IMR-90 (cell line): ENCODE results near the gene SAMD11. TPM values are rescaled to one million over a fixed set of nuclear protein-coding genes. Genes with fewer than 3 reads are reported as not detected.

Source experiments
- ATAC-seq: fragments of 200-7000 bp; cut with Tn5 transposase; 2 replicates; pipeline ENCODE4 v1.9.1; 2020; ENCODE audit warnings: low read depth, mild to moderate bottlenecking, moderate library complexity
- BruUV-seq: library from RNA; stranded (reverse); fragments of 400-500 nt; replicated peaks from 2 replicates; lab custom pipeline; 2021; lab: Mats Ljungman, UMichigan
- CTCF ChIA-PET: fragments of 300-600 bp; formaldehyde crosslinking; extraction: SDS; loops from one replicate; lab custom pipeline; 2021; ENCODE audit warnings: antibody characterized with exemption; lab: Yijun Ruan, JAX
- POLR2A ChIA-PET: fragments of 300-600 bp; sonication (Branson Sonifier 250); formaldehyde crosslinking; loops from one replicate; lab custom pipeline; 2022; ENCODE audit warnings: antibody characterized with exemption; ENCODE audit not compliant: unreplicated experiment; lab: Charles Lee
- DNase-seq: peaks from one replicate; pipeline ENCODE4 v3.0.0; 2013
- H2AFZ ChIP-seq: replicated peaks from 2 replicates; pipeline ENCODE3; 2013; ENCODE audit warnings: low read length, mild to moderate bottlenecking; ENCODE audit not compliant: poor library complexity
- H2AK5ac ChIP-seq: 2 replicates; pipeline ENCODE4 v1.6.1; 2013; ENCODE audit warnings: low read depth, low read length, inconsistent platforms
- H2AK9ac ChIP-seq: replicated peaks from 2 replicates; pipeline ENCODE3; 2013; ENCODE audit warnings: mild to moderate bottlenecking, low read depth, low read length, moderate library complexity; ENCODE audit not compliant: poor library complexity
- H2BK120ac ChIP-seq: 2 replicates; pipeline ENCODE4 v1.6.1; 2013; ENCODE audit warnings: low read depth, low read length, inconsistent platforms
- H2BK15ac ChIP-seq: 3 replicates; pipeline ENCODE4 v1.6.1; 2013; ENCODE audit warnings: low read depth, low read length, inconsistent platforms
- H2BK20ac ChIP-seq: 2 replicates; pipeline ENCODE4 v1.6.1; 2013; ENCODE audit warnings: low read depth, mild to moderate bottlenecking, inconsistent platforms, low read length, moderate library complexity
- H2BK5ac ChIP-seq: 2 replicates; pipeline ENCODE4 v1.6.1; 2013; ENCODE audit warnings: mild to moderate bottlenecking, low read depth, low read length, inconsistent platforms; ENCODE audit not compliant: poor library complexity, severe bottlenecking
- H3K14ac ChIP-seq: replicated peaks from 2 replicates; pipeline ENCODE4 v1.6.1; 2013; ENCODE audit warnings: low read depth, low read length, inconsistent platforms
- H3K18ac ChIP-seq: 2 replicates; pipeline ENCODE4 v1.6.1; 2013; ENCODE audit warnings: low read depth, low read length, control low read depth
- H3K23ac ChIP-seq: 2 replicates; pipeline ENCODE4 v1.6.1; 2013; ENCODE audit warnings: low read depth, low read length, inconsistent platforms
- H3K27ac ChIP-seq: 2 replicates; pipeline ENCODE4 v1.5.1; 2013; ENCODE audit warnings: mild to moderate bottlenecking, control low read depth, low read length; ENCODE audit not compliant: insufficient read depth
- H3K27me3 ChIP-seq: 2 replicates; pipeline ENCODE4 v1.6.1; 2013; ENCODE audit warnings: low read length; ENCODE audit not compliant: control insufficient read depth, insufficient read depth
- H3K36me3 ChIP-seq: 2 replicates; pipeline ENCODE4 v1.6.1; 2013; ENCODE audit warnings: low read length, mixed read lengths; ENCODE audit not compliant: control insufficient read depth, insufficient read depth
- H3K4ac ChIP-seq: 2 replicates; pipeline ENCODE4 v1.6.1; 2013; ENCODE audit warnings: low read depth, low read length, inconsistent platforms
- H3K4me1 ChIP-seq: 2 replicates; pipeline ENCODE4 v1.6.1; 2013; ENCODE audit warnings: low read length, mixed read lengths; ENCODE audit not compliant: control insufficient read depth, insufficient read depth
- H3K4me2 ChIP-seq: 2 replicates; pipeline ENCODE4 v1.6.1; 2013; ENCODE audit warnings: low read depth, mild to moderate bottlenecking, control low read depth, low read length, moderate library complexity
- H3K4me3 ChIP-seq: 2 replicates; pipeline ENCODE4 v1.5.1; 2013; ENCODE audit warnings: low read depth, mild to moderate bottlenecking, control low read depth, low read length, moderate library complexity; ENCODE audit not compliant: insufficient read depth
- H3K56ac ChIP-seq: 2 replicates; pipeline ENCODE4 v1.6.1; 2013; ENCODE audit warnings: low read length, inconsistent platforms; ENCODE audit not compliant: insufficient read depth; ENCODE audit errors: extremely low read depth
- H3K79me1 ChIP-seq, 2 experiments: 2 replicates each; pipeline ENCODE4 v1.6.1; 2013; ENCODE audit warnings: low read length in 2 of 2, inconsistent platforms in 1 of 2, low read depth in 1 of 2
- H3K9ac ChIP-seq: 2 replicates; pipeline ENCODE4 v1.6.1; 2013; ENCODE audit warnings: low read depth, low read length, control low read depth
- H3K9me1 ChIP-seq: 2 replicates; pipeline ENCODE4 v1.6.1; 2013; ENCODE audit warnings: low read length, inconsistent platforms; ENCODE audit not compliant: insufficient read depth
- H3K9me3 ChIP-seq: 2 replicates; pipeline ENCODE4 v1.6.1; 2013; ENCODE audit warnings: low read length; ENCODE audit not compliant: control insufficient read depth, insufficient read depth
- H4K20me1 ChIP-seq: 2 replicates; pipeline ENCODE4 v1.6.1; 2013; ENCODE audit warnings: low read length, inconsistent platforms; ENCODE audit not compliant: insufficient read depth
- H4K5ac ChIP-seq: 2 replicates; pipeline ENCODE4 v1.6.1; 2013; ENCODE audit warnings: mild to moderate bottlenecking, low read depth, low read length, control low read depth
- H4K8ac ChIP-seq, 2 experiments: 2 replicates each; pipeline ENCODE4 v1.6.1; 2013; ENCODE audit warnings: low read depth in 2 of 2, low read length in 2 of 2, control low read depth in 1 of 2, inconsistent platforms in 1 of 2
- H4K91ac ChIP-seq: 2 replicates; pipeline ENCODE4 v1.6.1; 2013; ENCODE audit warnings: low read depth, low read length, inconsistent platforms; ENCODE audit not compliant: insufficient read depth
- BHLHE40 ChIP-seq: fragments of 150-350 bp; IDR thresholded peaks from 2 replicates; pipeline ENCODE4 v1.6.1; 2016; ENCODE audit warnings: mild to moderate bottlenecking, low read depth, low read length
- MAFK ChIP-seq: IDR thresholded peaks from 2 replicates; pipeline ENCODE4 v1.6.1; 2012; ENCODE audit warnings: low read depth, low read length, improper control_type of control experiment
- MAZ ChIP-seq: IDR thresholded peaks from 2 replicates; pipeline ENCODE4 v1.6.1; 2012; ENCODE audit warnings: low read depth, mild to moderate bottlenecking, low read length, improper control_type of control experiment, moderate library complexity, borderline replicate concordance
- RFX5 ChIP-seq: IDR thresholded peaks from 2 replicates; pipeline ENCODE4 v1.8.0; 2012; ENCODE audit warnings: low read depth, mild to moderate bottlenecking, low read length, moderate library complexity
- SMC3 ChIP-seq: fragments of 150-350 bp; IDR thresholded peaks from 2 replicates; pipeline ENCODE4 v1.6.1; 2016; ENCODE audit warnings: low read depth, mild to moderate bottlenecking, antibody characterized with exemption, low read length, moderate library complexity
- WGBS, 2 experiments: methylation state at CpG; one replicate each; pipeline versions ENCODE4 v1.1.5 to v1.1.7; 2013; ENCODE audit warnings: missing lambda C conversion rate in 2 of 2; ENCODE audit not compliant: insufficient read length in 1 of 2; ENCODE audit errors: extremely low coverage in 2 of 2; 5-methylcytosine and 5-hydroxymethylcytosine counted together
- dilution Hi-C: fragments of 300-500 bp; cut with HindIII; formaldehyde crosslinking; loops from one replicate; pipeline ENCODE4 v1.14.3; 2018; ENCODE audit warnings: low sequenced_read_pairs; ENCODE audit not compliant: unreplicated experiment
- in situ Hi-C: fragments of 300-500 bp; cut with MboI; formaldehyde crosslinking; loops from 3 replicates; pipeline ENCODE4 v1.14.3; 2019; ENCODE audit warnings: low sequenced_read_pairs, inconsistent platforms, mixed read lengths
- intact Hi-C: fragments of 100-400 bp; cut with micrococcal nuclease; formaldehyde crosslinking; loops from 2 replicates; pipeline ENCODE4 v1.10.0; 2022
- polyA plus RNA-seq, 3 experiments: library from polyadenylated mRNA; depleted of rRNA; stranded (reverse); fragments of >200 nt; gene quantifications; 2 replicates each; pipeline ENCODE4 v1.2.3, GENCODE V29; 2012; ENCODE audit warnings: low replicate concordance in 1 of 3
- total RNA-seq: library from RNA; depleted of rRNA; stranded (reverse); fragments of >200 nt; gene quantifications from 2 replicates; pipeline ENCODE4 v1.2.3, GENCODE V29; 2012
- TF ChIP-seq, protein P1 (sequence below): fragments of 150-350 bp; IDR thresholded peaks from 2 replicates; pipeline ENCODE4 v1.6.1; 2016; ENCODE audit warnings: low read depth, mild to moderate bottlenecking, low read length, moderate library complexity, borderline replicate concordance
- TF ChIP-seq, protein P2 (sequence below): fragments of 150-350 bp; IDR thresholded peaks from 2 replicates; pipeline ENCODE4 v1.6.1; 2017; ENCODE audit warnings: mild to moderate bottlenecking, antibody characterized with exemption, low read length, low read depth

SAMD11 gene
- total and polyA plus RNA-seq, 2 of the 4 experiments (the other 2 are of a cell fraction) = 5.9 to 22.9 TPM

DNA sequence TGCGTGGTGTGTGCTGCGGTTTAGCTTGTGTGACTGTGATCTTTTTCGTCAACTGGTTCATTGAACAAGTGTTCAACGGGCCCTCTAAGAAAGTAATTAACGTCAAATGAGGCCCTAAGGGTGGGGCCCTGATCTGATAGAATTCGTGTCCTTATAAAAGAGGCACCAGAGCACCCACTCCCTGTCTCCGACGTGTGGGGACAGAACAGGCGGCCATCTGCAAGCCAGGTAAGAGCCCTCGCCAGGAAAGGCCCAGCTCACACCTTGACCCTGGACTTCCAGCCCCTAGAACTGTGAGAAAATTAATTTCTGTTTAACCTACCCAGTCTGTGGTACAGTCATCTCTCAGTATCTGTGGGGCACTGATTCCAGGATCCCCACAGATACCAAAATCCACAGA lies 20.4 kb upstream of the SAMD11 start:
- Histone ChIP-seq H3K56ac (no peak overlapping the region), H3K79me1 (peaks cover 0 to 7% of the 10 kb centered on the region in 2 experiments; a peak in 1 of 4 replicates), H2AK9ac (no peak overlapping the region), H3K27me3 (peaks cover 11% of the 10 kb centered on the region), H3K9ac (no peak overlapping the region), H3K36me3 (no peaks in the 10 kb centered on the region), H4K91ac (no peak overlapping the region), H3K18ac (no peak overlapping the region), H3K23ac (no peak overlapping the region), H4K5ac (no peak overlapping the region), H3K9me3 (no peaks in the 10 kb centered on the region), H3K4me1 (peaks cover 17% of the 10 kb centered on the region), H4K20me1 (no peaks in the 10 kb centered on the region), H2AK5ac (0 out of 2 replicates have a peak overlapping the region, but pooled peaks have one; percentile 10), H2BK15ac (no peak overlapping the region), H2BK120ac (no peak overlapping the region), H2AFZ (no peak overlapping the region), H4K8ac (no peak overlapping the region), H3K4me2 (no peak overlapping the region), H2BK20ac (no peak overlapping the region), H3K4me3 (no peak overlapping the region), H3K27ac (no peak overlapping the region), H2BK5ac (no peak overlapping the region), H3K14ac (no peak overlapping the region), H3K4ac (no peak overlapping the region), H3K9me1 (no peaks in the 10 kb centered on the region)
- ChIA-PET POLR2A (no interaction called here), CTCF (no interaction called here)
- dilution Hi-C loops (no loop called here), in situ Hi-C loops (no loop called here), intact Hi-C loops (loop anchor here (5.0 kb wide), 1 partner anchor 74 kb away; no protein-coding TSS in a partner anchor)
- WGBS, 2 experiments = 100% methylated on average over 1 of the region's 10 CpGs; no CpG with 5 or more reads in 1 of the 2 experiments
- TF ChIP-seq BHLHE40 (no peak), MAZ (no peak), RFX5 (no peak), SMC3 (no peak), MAFK (no peak)
- TF ChIP-seq, protein P1, sequence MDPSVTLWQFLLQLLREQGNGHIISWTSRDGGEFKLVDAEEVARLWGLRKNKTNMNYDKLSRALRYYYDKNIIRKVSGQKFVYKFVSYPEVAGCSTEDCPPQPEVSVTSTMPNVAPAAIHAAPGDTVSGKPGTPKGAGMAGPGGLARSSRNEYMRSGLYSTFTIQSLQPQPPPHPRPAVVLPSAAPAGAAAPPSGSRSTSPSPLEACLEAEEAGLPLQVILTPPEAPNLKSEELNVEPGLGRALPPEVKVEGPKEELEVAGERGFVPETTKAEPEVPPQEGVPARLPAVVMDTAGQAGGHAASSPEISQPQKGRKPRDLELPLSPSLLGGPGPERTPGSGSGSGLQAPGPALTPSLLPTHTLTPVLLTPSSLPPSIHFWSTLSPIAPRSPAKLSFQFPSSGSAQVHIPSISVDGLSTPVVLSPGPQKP = no peak
- TF ChIP-seq, protein P2, sequence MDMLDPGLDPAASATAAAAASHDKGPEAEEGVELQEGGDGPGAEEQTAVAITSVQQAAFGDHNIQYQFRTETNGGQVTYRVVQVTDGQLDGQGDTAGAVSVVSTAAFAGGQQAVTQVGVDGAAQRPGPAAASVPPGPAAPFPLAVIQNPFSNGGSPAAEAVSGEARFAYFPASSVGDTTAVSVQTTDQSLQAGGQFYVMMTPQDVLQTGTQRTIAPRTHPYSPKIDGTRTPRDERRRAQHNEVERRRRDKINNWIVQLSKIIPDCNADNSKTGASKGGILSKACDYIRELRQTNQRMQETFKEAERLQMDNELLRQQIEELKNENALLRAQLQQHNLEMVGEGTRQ = no peak
- BruUV-seq = no TSS peak
- no peak for ATAC-seq
- DNase-seq = no peak
